Daoy (cell line): ENCODE results near the gene RBM19. TPM values are rescaled to one million over a fixed set of nuclear protein-coding genes. Genes with fewer than 3 reads are reported as not detected.

Experiments
- DNase-seq: peaks from one replicate; pipeline ENCODE4 v3.0.0-alpha.2; 2015; ENCODE audit warnings: low read depth
- total RNA-seq: library from RNA; depleted of rRNA; stranded (reverse); fragments of >200 nt; shearing (Covaris generic); gene quantifications from 2 replicates; pipeline ENCODE4 v1.2.3, GENCODE V29; 2014

The RBM19 gene
- total RNA-seq, 1 experiment from 2014 or later = 26.3 TPM

DNA sequence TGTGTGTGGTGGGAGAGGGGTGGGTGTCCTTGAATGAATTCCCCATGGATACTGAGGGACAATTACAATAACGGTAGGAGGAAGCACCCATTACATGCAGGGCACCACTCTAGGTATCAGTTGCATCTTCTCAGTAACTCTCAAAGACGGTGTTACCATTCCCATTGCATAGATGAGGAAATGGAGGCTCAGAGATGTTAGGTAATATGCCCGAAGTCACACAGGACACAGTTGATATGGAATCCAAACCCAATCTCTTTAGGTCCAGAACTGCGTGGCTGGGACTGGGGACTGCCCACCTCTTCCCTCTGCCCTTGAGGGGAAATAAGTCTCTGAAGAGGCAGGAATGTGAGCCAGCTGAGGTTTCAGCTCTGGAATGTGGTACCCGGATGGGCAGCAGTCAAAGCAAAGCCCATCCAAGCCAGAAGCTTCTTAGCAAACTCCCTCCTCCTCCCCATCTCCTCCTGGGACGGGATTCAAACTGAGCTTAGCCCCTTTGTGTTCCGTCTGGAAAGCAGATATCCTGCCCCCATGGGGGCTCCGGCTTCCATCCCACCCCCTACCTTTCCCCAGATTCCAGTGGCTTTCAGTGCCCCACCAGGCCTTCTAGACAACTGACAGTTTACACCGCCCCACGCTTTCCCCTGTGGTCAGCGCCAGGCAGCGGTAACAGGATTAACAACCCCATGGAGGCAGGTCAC is 187.5 kb downstream of the RBM19 start:
- DNase-seq = no peak

DNA sequence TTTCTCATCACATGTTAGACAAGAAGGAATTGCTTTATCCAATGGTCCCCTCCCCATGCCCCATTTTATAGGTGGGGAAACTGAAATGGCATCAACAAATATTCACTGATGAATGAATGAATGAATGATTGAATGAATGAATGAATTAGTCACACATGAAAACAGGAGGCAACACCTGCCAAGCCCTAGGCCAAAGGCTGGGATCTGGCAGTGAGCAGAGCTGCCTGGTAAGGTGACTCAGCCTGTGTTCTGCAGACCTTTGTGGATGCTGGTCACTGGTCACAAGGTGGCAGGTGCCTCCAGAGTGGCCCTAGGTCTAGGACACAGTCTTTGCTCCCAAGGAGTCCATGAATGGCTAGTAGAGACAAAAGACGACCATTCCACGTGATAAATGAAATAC is 188.4 kb downstream of the RBM19 start:
- DNase-seq = no peak

- DNase-seq = no peak
These were observed 189.6 kb downstream of the RBM19 start for GRCh38 chr12:113776536-113776935.

GRCh38 chr12:113774526-113774925 is 191.6 kb downstream of the RBM19 start:
- DNase-seq = no peak

- DNase-seq = no peak
These were observed 193.6 kb downstream of the RBM19 start for GRCh38 chr12:113772505-113773030.

DNA sequence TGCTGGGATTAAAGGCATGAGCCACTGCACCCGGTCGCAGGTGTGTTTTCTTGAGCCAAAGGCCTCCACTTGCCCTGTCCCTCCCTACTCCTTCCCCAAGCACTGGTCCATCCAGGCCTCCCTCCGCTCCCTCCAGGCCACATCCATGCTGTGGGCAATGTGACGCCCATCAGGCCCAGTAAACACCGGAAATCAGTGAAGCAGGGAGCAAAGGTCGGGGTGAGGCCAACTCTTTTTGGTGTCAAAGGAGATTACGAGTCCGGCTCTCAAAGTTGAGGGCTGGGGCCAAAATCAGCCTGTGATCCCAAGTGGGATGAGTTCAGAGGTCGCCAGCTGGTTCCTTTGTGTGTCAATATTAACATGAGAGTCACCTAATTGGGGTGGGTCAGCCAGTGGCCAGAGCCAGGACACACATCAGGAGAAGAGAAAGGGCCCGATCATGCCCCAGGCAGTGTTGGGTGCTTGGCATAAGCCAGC is 195.7 kb downstream of the RBM19 start:
- DNase-seq = no peak

DNA sequence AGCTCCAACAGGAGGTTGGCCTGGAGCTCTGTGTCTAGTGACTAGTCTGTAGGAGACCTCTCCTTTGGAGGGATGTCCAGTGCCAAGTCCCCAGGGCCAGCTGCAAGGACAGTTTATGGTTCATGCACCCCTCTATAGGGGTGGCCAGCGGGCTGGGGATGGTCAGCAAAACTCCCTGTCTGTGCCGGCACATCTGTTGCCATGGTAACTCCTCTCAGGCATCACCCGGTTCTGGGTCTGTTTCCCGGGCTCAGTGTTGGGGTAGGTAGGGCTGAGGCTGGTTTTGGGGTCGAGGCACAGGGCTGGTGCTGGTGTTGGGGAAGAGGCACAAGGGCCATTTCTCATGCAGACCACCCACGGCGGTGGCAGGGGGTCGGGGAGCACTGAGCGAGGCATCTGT is 196.8 kb downstream of the RBM19 start:
- DNase-seq = no peak

GRCh38 chr12:113768850-113769249 is 197.3 kb downstream of the RBM19 start:
- no peak for DNase-seq

DNA sequence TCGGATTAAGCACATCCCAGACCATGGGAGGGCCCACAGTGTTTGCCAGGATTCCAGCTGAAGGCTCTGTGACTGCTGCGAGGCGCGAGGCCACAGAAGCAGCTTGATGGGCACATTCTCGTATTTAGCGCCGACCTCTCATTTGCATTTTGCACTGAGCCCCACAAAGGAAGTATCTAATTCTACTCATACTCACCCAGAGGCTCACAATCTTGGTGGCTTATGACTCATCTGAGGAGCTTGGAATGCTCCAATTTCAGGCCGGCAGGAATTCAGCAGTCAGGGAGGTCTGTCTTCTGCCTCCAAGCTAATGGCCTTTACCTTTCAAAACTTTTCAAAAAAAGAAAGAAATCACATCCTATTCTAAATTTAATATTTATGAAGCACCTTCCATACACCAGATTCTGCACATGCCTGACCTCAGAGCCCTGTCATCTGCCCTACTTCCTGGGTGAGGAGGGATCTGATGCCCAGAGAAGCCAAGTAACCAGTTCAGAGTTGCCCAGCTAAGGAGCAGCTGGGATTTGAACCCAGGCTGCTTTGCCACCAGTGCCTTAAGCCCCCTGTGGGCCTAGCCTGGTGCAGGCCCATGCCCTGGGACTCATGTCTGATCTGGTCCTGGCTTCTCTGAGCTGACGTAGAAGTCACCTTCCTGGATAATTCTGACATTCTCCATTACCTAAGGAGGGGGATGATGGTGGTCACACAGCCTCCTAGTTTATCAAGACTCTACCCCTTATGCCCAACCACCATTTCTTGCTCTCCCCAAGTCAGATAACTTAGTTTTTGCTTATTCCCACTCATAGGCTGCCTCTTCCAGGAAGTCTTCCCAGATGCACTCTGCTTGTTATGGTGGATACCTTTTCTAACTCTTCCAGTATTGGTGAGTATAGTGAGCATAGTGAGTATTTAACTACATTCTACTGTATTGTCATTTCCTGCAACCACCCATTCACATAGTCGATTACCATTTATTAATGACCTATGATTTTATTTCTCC is 198.9 kb downstream of the RBM19 start:
- peak; percentile 89 for DNase-seq
